HG03469 (cell line): ENCODE results near the gene IL1A.

Source experiments
- ATAC-seq: cut with Tn5 transposase; IDR thresholded peaks from one replicate; pipeline ENCODE4 v1.9.1; 2021; ENCODE audit warnings: mild to moderate bottlenecking, moderate library complexity, moderate number of reproducible peaks; ENCODE audit not compliant: unreplicated experiment

The IL1A gene

GRCh38 chr2:112764071-112765044 is 19.9 kb downstream of the IL1A start, which contains the start of gene CKAP2L:
Gene CKAP2L (minus strand): TSS chr2:112764609. CDS start chr2:112764598, 11 bp downstream.
- ATAC-seq: peak; percentile 94

GRCh38 chr2:112762276-112762675 is 22.0 kb downstream of the IL1A start:
- no peak for ATAC-seq

- ATAC-seq: no peak
These were observed 24.1 kb downstream of the IL1A start for GRCh38 chr2:112760149-112760548.

GRCh38 chr2:112758711-112759110 is 25.6 kb downstream of the IL1A start:
- no peak for ATAC-seq

- ATAC-seq: no peak
These were observed 27.0 kb downstream of the IL1A start for GRCh38 chr2:112757265-112757664.

GRCh38 chr2:112756207-112756606 is 28.1 kb downstream of the IL1A start:
- ATAC-seq: no peak

- no peak for ATAC-seq
These were observed 28.8 kb downstream of the IL1A start for GRCh38 chr2:112755444-112755843.

GRCh38 chr2:112754564-112754963 is 29.7 kb downstream of the IL1A start:
- no peak for ATAC-seq

- no peak for ATAC-seq
These were observed 31.6 kb downstream of the IL1A start for GRCh38 chr2:112752667-112753066.

GRCh38 chr2:112751451-112752197 is 32.7 kb downstream of the IL1A start:
- no peak for ATAC-seq

- ATAC-seq: no peak
These were observed 33.8 kb downstream of the IL1A start for GRCh38 chr2:112750560-112750843.

GRCh38 chr2:112749755-112750559 is 34.3 kb downstream of the IL1A start:
- no peak for ATAC-seq

- no peak for ATAC-seq
These were observed 43.8 kb downstream of the IL1A start for GRCh38 chr2:112740527-112740926.

- ATAC-seq: no peak
These were observed 46.6 kb downstream of the IL1A start for GRCh38 chr2:112737542-112738232.

GRCh38 chr2:112733871-112734270 is 50.4 kb downstream of the IL1A start:
- ATAC-seq: no peak

- ATAC-seq: no peak
These were observed 50.8 kb downstream of the IL1A start for GRCh38 chr2:112733456-112733855.

- ATAC-seq: no peak
These were observed 52.8 kb downstream of the IL1A start for GRCh38 chr2:112731479-112731878.

- no peak for ATAC-seq
These were observed 53.5 kb downstream of the IL1A start for GRCh38 chr2:112730791-112731190.

- no peak for ATAC-seq
These were observed 54.1 kb downstream of the IL1A start for GRCh38 chr2:112730216-112730615.

- no peak for ATAC-seq
These were observed 55.7 kb downstream of the IL1A start for GRCh38 chr2:112728378-112729175.
